ENCODE data around the gene SEPTIN11.
A peak's percentile ranks its signal among the peaks of the same experiment; 100 is the strongest.

SEPTIN11 gene

DNA sequence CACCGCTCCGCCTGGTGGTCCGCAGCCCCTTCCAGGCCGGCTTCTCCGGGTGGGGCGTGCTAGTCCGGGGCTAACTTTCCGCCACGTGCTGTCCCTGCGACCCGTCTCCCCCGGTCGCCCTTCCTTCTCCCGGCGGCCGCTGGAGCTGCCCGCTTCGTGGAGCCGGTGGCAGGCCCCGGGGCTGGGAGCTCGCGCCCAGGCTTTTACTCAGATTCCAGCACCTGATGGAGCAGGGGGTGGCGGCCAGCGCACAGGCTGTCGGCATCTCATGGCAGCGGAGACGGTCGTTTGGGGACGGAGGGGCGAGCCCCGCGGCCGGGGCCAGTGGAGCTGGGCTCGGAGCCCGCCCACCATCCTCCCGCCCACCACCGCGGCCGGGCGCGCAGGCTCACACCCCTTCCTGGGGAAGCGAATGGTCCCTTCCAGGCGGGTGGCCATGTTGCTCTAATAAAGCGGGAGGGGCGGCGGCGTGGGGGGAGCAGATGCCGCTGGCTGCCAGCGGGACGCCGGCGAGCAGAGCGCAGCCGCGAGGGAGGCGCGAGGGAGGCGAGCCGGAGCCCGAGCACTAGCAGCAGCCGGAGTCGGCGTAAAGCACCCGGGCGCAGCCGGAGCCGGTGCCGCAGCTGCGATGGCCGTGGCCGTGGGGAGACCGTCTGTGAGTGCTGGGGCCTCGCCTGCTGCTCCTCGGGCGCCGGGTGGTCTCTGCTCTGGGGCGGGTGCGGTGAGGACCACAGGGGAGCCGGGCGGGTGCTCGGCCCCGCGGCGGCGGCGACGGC, at the start of gene SEPTIN11:
Gene SEPTIN11, plus strand, starts transcription at position 477 of the 776 bp plus-strand sequence. Its CDS starts 152 bp downstream, at position 629.
- peak; percentile 97 for DNase-seq (ENCODE audit: low spot score)

DNA sequence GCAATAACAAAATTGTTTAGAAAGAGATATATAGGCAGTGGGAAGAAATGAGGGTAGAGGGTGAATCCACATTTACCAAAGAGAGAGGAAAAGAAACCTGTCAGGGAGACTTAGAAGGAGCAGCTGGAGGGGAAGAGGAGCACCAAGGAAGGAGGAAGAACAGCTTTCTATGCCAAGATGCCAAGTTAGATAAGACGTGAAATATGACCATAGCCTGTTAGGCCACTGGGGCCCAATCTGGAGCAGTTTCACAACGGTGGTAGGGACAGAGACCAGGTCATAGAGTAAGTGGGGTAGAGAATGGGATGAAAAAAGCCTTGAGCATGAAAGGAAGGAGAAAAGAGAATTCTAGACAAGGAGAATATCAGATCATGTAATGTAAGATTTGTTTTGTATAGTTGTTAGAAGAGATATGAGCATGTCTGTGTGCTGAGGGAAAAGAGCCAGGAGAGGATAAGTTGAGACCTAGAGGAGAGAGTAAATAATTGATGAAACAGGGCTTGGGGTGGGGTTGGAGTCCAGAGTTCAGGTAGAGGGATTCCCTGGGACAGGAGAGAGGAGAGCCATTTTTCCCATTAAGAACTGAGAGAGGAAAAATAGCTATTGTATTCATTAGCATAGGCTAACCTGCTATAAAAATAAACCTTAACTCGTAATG, 47.2 kb upstream of the SEPTIN11 start:
- no peak for DNase-seq (ENCODE audit: low spot score)

DNA sequence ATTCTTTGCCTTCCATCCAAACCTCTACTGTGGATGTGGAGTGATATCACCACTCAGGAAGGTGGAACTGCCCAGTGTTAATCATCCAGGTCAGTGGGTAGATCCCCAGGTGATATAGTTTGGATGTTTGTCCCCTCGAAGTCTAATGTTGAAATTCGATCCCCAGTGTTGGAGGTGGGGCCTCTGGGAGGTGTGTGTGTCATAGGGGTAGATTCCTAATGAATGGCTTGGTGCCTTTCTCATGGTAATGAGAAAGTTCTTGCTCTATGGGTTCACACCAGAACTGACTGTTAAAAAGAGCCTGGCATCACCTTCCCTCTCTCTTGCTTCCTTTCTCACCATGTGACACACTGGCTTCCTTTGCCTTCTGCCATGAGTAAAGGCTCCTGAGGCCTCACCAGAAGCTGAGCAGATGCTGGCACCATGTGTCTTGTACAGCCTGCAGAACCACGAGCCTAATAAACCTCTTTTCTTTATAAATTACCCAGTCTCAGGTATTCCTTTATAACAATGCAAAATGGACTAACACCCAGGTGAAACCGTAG, 44.8 kb upstream of the SEPTIN11 start:
- no peak for DNase-seq (ENCODE audit: low spot score)

DNA sequence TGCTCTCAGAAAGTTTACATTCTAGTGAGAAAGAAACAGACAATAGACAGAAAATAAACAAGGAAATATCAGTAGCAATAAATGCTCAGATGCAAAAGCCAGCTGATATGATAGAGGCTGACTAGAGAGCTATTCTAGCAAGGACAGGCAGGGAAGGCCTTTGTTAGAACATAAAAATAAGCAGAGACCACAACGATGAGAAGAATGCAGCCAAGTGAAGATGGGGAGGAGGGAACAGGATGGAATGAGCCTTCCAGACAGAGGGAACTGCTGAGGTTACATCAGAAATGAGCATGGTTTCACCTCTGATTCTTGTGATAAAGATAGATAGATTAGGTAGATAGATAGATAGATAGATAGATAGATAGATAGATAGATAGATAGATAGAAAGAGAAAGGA, 44.0 kb upstream of the SEPTIN11 start:
- peak; percentile 87 for DNase-seq (ENCODE audit: low spot score)

DNA sequence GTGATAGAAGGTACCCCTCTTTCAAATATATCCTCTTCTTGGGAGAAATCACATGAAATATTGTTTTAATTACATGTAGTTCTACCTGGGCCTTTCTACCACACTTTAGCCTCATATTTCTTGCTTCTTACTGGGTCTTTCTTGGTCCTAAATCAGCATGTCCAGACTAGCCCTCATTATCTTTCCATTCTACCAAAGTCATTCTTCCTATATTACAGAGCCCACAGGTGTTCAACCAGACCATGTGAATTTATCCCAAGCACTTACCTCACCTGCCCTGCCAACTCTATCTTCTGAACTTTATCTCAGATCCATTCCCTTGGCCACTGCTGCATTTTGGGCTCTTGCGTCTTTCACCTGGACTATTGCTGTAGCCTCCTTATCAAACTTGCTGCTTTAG, 39.8 kb upstream of the SEPTIN11 start:
- no peak for DNase-seq (ENCODE audit: low spot score)

DNA sequence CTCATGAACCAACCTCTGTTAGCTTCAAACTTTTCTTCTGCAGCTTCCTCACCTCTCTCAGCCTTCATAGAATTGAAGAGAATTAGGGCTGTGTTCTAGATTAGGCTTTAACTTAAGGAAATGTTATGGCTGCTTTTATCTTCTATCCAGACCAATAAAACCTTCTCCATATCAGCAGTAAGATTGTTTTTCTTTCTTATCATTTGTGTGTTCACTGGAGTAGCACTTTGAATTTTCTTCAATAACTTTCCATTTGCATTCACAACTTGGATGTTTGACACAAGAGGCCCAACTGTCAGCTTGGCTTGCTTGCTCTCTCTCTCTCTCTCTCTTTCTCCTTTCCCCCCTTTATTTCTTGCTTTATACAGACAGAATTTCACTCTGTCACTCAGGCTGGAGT, 28.8 kb upstream of the SEPTIN11 start:
- DNase-seq (ENCODE audit: low spot score): no peak

DNA sequence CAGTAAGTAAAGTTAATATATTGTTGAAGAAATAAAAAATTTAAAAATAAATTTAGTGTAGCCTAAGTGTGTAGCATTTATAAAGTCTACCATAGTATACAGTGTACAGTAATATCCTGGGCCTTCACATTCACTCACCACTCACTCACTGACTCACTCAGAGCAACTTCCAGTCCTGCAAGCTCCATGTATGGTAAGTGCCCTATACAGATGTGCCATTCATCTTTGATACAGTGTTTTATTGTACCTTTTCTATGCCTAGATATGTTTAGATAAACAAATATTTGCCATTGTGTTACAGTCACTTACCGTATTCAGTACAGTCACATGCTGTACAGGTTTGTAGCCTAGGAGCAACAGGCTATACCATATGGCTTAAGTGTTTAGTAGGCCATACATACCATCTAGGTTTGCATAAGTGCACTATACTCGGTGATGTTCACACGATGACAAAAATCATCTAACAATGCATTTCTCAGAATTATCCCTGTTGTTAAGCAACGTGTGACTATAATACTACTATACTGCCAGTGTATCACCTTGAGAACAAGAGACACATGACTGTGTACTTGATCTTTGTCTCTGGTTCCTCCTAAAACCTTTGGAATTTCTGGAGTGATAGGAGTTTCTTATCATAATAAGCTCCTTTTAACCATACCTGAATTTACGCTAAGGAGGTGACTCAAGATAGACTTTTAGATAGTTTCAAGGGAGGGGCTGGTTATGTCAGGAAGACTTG, 25.8 kb upstream of the SEPTIN11 start:
- no peak for DNase-seq (ENCODE audit: low spot score)

DNA sequence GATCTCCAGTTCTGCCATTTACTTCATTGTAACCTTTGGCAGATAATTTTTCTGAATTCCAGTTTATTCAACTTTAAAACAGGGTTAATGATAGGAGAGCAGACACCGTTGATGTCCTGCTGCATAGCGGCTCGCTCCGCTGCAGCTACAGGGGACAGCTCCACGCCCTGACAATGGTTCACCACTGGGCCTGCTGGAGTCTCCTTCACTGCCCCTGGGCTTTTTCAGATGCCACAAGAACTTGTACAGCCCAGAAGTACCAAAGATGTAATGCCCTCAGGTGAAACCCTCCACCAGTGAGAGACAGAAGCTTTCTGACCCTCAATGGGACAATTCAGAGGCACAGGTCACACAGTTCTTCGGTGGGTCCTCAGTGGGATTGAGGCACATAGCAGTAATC, 22.7 kb upstream of the SEPTIN11 start:
- DNase-seq (ENCODE audit: low spot score): no peak

DNA sequence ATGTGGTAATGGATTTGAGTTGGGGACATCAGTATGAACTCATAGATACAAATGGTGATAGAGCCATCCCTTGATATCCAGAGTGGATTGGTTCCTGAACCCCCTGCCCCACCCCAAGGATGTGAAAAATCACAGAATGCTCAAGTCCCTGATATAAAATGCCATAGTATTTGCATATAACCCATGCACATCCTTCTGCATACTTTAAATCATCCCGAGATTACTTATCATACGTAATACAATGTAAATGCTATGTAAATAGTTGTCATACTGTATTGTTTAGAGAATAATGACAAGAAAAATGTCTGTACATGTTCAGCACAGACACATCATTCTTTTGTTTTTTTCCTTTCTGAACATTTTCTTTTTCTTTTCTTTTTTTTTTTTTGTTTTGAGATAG, 18.9 kb upstream of the SEPTIN11 start:
- no peak for DNase-seq (ENCODE audit: low spot score)

DNA sequence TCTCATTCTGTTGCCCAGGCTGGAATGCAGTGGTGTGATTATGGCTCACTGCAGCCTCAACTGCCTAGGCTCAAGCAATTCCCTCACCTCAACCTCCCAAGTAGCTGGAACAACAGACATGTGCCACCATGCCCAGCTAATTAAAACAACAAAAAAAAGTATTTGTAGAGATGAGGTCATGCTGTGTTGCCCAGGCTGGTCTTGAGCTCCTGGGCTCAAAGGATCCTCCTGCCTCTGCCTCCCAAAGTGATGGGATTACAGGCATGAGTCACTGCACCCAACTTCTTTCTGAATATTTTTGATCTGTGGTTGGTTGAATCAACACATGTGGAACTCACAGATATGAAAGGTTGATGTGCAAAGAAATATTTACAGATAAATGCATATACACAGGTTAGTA, 18.5 kb upstream of the SEPTIN11 start:
- no peak for DNase-seq (ENCODE audit: low spot score)

DNA sequence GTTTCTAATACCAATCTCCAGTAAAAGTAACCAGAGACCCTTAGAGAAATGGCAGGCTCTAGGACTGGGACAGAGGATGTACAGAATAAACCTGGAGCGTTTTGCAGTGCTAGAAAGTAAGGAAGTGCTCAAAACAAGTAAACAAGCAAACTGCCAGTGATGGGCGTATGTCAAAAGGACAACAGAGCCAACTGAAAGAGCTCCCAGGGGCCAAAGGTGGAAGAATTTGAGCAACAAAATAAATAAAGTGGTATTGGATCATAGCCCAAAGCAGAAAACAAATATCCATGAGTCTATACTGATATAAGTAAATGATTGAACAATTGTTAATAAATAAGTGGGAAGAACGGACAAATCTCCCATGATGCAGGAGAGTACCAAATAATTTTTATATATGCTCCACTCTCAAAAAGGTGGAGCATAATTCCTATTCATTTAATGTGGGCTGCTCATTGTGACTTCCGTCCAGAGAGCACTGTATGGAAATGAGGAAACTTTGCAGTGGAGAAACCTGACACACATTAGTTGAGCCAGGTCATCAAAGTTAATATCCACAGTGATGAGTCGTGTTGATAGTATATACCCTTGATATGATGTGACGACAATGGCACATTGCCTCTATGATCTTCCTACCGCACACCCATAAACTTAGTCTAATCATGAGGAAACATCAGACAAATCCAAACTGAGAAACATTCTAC, 17.8 kb upstream of the SEPTIN11 start:
- DNase-seq (ENCODE audit: low spot score): no peak

DNA sequence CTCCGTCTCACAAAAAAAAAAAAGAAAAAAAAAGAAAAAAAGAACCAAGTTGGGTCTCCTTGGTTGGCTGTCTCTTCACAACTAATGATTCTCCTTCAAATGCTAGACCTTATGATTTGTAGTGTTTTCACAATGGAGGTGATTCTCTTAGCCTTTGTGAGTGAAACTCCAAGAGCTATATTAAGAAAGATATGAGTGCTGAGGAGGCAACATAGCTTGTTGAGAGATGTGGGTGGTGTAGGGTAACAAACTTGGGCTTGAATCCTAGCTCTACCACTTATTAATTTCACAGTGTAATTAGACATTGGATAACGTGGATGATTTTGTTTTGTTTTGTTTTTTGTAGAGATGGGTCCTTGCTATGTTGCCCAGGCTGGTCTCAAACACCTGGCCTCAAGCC, 10.4 kb upstream of the SEPTIN11 start:
- no peak for DNase-seq (ENCODE audit: low spot score)

DNA sequence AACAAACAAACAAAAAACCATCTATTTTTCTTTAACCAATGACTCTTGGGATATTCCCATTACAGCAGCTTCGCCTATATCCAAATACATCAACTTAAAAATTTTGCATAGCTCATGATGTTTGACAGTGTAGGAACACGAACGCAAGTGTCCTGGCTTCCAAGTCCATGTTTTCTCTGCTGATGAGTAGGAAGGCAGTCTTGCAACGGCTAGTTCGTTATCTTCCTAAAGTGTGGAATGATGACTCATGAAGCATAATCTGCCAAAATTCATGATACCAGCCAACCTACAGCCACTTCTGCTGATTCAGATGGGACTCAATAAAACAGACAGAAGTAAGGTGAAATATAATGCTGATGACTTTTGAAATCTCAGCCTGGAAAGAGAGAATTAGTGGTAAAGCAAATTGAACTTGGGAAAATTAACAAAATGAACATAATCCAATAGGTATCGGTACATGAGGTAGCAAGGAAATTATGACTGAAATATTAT, 6.4 kb upstream of the SEPTIN11 start:
- peak; percentile 37 for DNase-seq (ENCODE audit: low spot score)

DNA sequence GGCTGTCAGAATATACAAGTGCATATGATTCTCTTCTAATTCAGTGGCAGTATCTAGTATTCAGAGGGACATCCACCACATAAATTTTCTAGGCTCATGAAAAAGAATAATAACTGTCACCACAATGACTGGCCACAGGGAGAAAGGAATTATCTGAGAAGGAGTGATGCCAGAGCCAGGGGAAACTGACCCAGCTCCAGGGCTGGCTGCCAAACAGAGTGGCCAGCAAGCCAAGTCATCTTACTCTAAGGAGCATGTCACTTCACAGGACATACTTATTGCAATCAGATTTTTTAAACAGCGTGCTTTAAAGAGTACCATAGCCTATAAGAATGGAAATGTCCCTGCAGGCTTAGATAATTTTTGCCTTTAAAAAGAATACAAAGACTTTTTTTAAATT, 5.8 kb upstream of the SEPTIN11 start:
- peak; percentile 26 for DNase-seq (ENCODE audit: low spot score)

DNA sequence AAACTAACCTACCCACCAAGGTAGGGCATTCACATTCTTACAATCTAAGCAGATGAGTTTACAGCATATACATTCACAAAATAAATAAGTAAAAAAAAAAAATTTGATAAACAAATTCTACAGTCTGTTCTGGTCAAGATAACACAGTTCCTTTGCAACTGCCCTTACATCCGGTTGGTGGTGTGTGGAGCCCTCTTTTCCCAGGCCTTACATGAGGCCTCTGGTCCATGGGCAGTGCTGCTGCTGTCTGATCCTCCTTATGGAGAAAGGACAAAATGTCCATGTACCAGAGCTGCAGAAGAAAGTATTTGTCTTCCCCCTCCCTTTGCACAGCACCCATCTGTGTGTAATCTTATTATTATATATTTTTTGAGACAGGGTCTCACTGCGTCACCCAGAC, 2.2 kb upstream of the SEPTIN11 start:
- no peak for DNase-seq (ENCODE audit: low spot score)

DNA sequence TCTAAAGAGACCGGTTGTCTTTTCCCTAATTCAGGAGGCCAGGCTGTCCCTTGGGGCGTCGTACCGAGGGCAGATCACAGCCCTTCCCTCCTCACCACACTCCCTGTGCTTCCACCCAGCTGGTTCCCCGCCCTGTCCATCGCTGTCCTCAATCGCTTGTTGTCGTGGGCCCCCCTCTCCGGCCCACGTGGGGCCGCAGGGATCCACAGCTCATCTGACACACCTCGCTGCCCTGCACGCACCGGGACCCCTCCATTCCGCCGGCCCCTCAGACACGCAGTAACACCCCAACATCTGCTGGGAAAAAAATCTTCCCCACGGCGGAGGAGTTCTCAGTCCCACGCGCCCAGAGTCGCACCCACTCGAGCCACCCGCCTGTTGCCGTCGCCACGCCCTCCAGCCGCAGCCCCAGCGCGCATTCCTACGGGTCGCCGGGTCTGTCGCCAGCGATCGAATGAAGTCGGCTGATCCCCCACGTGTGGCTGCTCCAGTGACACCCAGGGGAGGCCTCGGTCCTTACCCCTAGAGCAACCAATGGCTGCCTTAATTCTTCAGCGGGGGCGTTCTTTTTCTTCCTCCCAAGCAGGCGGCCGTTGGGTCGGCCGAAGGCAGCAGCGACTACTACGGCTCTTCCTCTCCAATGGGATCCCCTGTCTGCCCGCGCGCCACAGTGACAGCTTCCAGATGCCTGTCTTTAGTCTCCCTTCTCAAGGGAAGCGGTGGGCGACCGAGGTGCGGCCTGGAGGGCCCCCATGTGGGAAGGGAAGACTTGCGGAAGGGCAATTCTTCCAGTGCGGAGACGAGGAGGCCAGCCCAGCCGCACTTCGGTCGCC, 893 bp upstream of the SEPTIN11 start:
- DNase-seq (ENCODE audit: low spot score): peak; percentile 81

DNA sequence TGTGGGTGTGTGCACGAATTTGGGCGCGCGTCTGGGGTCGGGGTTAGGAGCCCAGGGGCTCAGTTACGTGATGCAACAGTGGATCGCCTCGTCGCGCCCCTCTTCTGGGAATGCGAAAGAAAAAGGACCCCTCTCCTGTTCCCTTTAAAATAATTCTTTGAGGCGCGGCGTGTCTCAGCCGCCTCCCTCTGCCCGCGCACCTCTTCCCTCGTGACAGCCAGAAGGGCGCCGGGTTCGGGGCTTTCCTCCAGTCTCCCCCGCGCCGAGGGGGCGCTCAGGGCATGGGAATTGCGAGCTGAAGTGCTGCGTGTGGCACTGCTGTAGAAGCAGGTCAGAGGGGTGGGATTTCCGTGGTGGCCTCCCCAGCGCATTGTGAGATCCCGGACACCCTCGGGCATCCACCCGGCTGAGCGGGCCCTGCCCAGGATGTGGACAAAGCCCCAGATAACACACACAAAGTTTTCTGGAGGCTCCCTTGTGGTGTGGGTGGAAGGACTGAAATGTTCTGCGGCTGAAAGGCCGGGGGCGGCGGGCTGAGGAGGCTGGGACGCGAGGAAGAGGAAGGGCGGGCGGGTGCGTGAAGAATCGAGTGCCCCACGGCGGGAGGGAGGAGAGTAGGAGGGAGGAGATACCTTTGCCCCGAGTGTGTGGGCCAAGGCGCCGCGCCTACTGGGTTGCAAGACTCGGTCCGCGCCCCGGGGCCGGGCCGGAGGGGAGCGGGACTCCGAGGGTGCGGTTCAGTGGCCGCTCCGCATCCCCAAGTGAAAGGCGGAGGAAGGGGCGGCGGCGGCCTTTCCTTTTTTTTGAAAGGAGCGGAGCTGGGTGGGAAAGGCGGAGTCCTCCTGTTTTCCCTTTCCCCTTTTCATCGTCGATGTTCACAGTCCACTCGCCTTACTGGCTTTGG, 752 bp downstream of the SEPTIN11 start:
- DNase-seq (ENCODE audit: low spot score): peak; percentile 60

DNA sequence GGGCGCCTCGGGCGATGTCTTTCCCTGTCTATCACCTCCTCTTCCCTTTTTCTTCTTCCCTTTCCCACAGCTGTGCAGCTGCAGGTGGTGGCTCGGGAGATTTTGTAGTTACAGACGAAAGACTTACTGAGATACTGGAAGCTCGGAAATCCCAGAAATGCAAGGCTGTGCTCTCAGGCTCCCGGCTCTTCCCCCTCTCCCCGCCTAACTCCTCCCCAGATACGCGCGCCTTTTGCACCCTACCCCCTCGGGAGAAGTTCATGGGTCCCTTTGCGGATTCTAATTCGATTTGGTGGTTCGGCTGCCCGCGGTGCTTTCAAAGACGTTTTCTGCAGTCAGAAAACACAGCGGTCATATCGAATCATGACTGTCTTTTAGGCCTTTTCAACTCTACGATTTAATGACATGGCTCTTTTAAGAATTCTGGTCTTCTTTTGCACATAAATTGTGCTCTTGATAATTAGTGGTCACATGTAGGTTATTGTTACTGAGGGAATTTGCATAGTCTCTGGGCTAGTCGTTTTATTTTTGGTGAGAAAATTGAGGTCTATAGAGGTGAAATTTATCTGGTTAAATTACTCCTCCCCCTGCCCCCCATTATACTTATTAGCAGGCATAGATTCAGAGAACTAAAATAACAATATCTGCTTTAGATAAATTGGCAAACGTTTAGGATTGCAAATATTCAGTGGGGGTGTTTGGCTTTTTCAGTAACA, 1.6 kb downstream of the SEPTIN11 start:
- peak; percentile 47 for DNase-seq (ENCODE audit: low spot score)

DNA sequence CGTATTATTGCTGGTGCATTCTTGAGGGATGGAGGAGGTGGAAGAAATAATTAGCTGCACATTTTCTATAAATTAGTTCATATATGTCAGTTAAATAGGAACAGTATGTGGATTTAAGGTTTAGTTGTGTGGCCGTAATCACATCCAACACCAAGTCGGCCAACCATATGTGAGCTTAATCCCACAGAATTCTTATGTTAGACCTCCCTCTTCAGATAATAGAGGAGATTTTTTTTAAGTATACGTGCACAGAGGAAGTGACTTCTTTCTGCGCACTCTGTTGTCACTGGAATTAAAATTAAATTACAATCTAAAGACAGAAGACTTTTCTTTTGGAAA, 2.1 kb downstream of the SEPTIN11 start:
- DNase-seq (ENCODE audit: low spot score): no peak

Data from AG20443 (cell line).